SU-DHL-6 (cell line): ENCODE data around the gene BAIAP3.

Experiments used
- H2AFZ ChIP-seq: fragments of 200-600 bp; sonication (generic); 2 replicates; pipeline ENCODE4 v1.6.1; 2014; ENCODE audit warnings: low read depth, mild to moderate bottlenecking, moderate library complexity, mixed read lengths, antibody characterized with exemption, low read length; ENCODE audit not compliant: severe bottlenecking
- H3F3A ChIP-seq: fragments of 200-600 bp; shearing (Covaris generic); 2 replicates; pipeline ENCODE4 v1.6.0; 2016; ENCODE audit warnings: antibody characterized with exemption, mild to moderate bottlenecking; ENCODE audit not compliant: insufficient read depth
- H3K27ac ChIP-seq: fragments of 200-600 bp; sonication (generic); 2 replicates; pipeline ENCODE4 v1.5.1; 2016; ENCODE audit warnings: low read depth, mild to moderate bottlenecking, low read length, moderate library complexity, mixed read lengths
- H3K27me3 ChIP-seq: fragments of 200-600 bp; sonication (generic), shearing (Covaris generic); 2 replicates; pipeline ENCODE4 v1.6.0; 2014; ENCODE audit warnings: mild to moderate bottlenecking, low read length
- H3K36me3 ChIP-seq: fragments of 200-600 bp; sonication (generic); 2 replicates; pipeline ENCODE4 v1.6.1; 2014; ENCODE audit warnings: mild to moderate bottlenecking, low read length, mixed read lengths
- H3K4me2 ChIP-seq: fragments of 300-600, 200-600 bp; shearing (Covaris generic), sonication (generic); 2 replicates; pipeline ENCODE4 v1.6.0; 2014; ENCODE audit warnings: low read length, low read depth, mild to moderate bottlenecking; ENCODE audit not compliant: poor library complexity, severe bottlenecking
- H3K4me3 ChIP-seq: fragments of 200-600 bp; sonication (generic); 2 replicates; pipeline ENCODE4 v1.5.1; 2014; ENCODE audit warnings: antibody characterized with exemption, low read length, mild to moderate bottlenecking, mixed read lengths; ENCODE audit not compliant: insufficient read depth, poor library complexity, severe bottlenecking
- H3K79me2 ChIP-seq: fragments of 200-600 bp; sonication (generic); 2 replicates; pipeline ENCODE4 v1.6.1; 2014; ENCODE audit warnings: mild to moderate bottlenecking, low read length, moderate library complexity; ENCODE audit not compliant: insufficient read depth
- H3K9ac ChIP-seq: fragments of 200-600 bp; sonication (generic); 2 replicates; pipeline ENCODE4 v1.7.0; 2014; ENCODE audit warnings: mild to moderate bottlenecking, low read length
- H3K9me2 ChIP-seq: fragments of 200-600 bp; sonication (generic); replicated peaks from 2 replicates; pipeline ENCODE4 v1.6.1; 2014; ENCODE audit warnings: low read length; ENCODE audit not compliant: insufficient read depth
- H3K9me3 ChIP-seq: fragments of 200-600 bp; sonication (generic); 2 replicates; pipeline ENCODE4 v1.6.1; 2014; ENCODE audit warnings: low read length, mixed read lengths; ENCODE audit not compliant: insufficient read depth
- H4K20me1 ChIP-seq: fragments of 200-600 bp; sonication (generic); 2 replicates; pipeline ENCODE4 v1.6.1; 2014; ENCODE audit warnings: low read depth, mild to moderate bottlenecking, antibody characterized with exemption, low read length, moderate library complexity, mixed read lengths
- EZH2phosphoT487 ChIP-seq: fragments of 200-600 bp; sonication (generic), shearing (Covaris generic); conservative IDR thresholded peaks from 2 replicates; pipeline ENCODE4 v1.6.1; 2018; ENCODE audit warnings: mild to moderate bottlenecking, antibody characterized with exemption, low read length, moderate library complexity, mixed read lengths
- TF ChIP-seq, protein P1 (sequence below): fragments of 200-600 bp; sonication (generic); IDR thresholded peaks from one replicate; pipeline ENCODE4 v1.5.1; 2017; ENCODE audit warnings: antibody characterized with exemption, mild to moderate bottlenecking, low read length, moderate library complexity; ENCODE audit not compliant: insufficient read depth, poor library complexity, severe bottlenecking

Gene BAIAP3

DNA sequence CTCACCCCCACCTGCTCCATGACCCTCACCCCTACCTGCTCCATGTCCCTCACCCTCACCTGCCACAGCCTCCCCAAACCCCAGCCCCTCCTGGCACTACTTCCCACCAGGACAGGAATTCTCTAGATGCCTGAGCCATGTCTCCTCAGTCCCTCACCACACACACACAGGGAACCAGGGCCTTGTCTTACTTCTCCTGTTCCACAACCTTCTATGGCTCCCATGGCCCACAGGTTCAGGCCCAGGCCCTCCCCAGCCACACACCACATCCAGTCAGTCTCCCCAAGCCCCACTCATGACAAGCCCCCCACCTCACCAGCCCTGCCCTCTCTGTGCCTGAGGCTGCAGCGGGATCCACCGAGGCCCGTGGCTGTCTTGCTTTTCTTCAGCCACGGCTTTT lies 27.1 kb upstream of the BAIAP3 start:
- no peaks in the 10 kb centered on the region for H3K9me3 ChIP-seq
- no peak overlapping the region for H3K27ac ChIP-seq
- H2AFZ ChIP-seq, result no peak overlapping the region
- TF ChIP-seq, protein P1, sequence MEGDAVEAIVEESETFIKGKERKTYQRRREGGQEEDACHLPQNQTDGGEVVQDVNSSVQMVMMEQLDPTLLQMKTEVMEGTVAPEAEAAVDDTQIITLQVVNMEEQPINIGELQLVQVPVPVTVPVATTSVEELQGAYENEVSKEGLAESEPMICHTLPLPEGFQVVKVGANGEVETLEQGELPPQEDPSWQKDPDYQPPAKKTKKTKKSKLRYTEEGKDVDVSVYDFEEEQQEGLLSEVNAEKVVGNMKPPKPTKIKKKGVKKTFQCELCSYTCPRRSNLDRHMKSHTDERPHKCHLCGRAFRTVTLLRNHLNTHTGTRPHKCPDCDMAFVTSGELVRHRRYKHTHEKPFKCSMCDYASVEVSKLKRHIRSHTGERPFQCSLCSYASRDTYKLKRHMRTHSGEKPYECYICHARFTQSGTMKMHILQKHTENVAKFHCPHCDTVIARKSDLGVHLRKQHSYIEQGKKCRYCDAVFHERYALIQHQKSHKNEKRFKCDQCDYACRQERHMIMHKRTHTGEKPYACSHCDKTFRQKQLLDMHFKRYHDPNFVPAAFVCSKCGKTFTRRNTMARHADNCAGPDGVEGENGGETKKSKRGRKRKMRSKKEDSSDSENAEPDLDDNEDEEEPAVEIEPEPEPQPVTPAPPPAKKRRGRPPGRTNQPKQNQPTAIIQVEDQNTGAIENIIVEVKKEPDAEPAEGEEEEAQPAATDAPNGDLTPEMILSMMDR, result no peak
- TF ChIP-seq EZH2phosphoT487, result no peak
- no peaks in the 10 kb centered on the region for H3K9me2 ChIP-seq
- peaks cover 14% of the 10 kb centered on the region for H3F3A ChIP-seq
- peaks cover 15% of the 10 kb centered on the region for H3K79me2 ChIP-seq
- H3K4me2 ChIP-seq, result no peak overlapping the region
- H3K36me3 ChIP-seq, result no peaks in the 10 kb centered on the region
- no peak overlapping the region for H3K9ac ChIP-seq
- H3K4me3 ChIP-seq, result no peak overlapping the region
- H3K27me3 ChIP-seq, result no peaks in the 10 kb centered on the region
- peaks cover 12% of the 10 kb centered on the region for H4K20me1 ChIP-seq

DNA sequence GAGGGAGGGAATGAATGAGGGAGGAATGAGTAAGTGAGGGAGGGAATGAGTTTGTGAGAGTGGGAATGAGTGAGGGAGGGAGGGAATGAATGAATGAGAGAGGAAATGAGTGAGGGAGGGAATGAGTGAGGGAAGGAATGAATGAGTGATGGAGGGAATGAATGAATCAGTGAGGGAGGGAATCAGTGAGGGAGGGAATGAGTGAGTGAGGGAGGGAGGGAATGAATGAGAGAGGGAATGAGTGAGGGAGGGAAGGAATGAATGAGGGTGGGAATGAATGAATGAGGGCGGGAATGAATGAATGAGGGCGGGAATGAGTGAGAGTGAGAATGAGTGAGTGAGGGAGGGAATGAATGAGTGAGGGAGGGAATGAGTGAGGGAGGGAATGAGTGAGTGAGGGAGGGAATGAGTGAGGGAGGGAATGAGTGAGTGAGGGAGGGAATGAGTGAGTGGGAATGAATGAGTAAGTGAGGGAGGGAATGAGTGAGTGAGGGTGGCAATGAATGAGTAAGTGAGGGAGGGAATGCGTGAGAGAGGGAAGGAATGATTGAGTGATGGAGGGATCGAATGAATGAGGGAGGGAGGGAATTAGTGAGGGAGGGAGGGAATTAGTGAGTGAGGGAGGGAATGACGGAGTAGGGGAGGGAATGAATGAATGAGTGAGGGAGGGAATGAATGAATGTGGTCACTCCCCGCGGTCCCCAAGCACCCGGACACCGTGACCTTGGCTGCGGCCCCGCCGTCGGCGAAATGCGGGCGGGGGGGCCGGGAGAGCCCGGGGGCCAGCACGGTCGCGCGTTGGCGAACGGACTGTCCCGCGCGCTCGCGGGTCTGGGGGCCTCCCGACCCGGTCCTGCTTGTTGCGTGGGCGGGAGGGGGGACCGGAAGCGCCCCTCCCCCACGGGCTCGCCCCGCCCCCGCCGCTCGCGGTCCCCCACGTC lies 25.1 kb upstream of the BAIAP3 start:
- H4K20me1 ChIP-seq, result peaks cover 21% of the 10 kb centered on the region
- no peaks in the 10 kb centered on the region for H3K36me3 ChIP-seq
- peak overlapping the region; percentile 53 for H3K4me2 ChIP-seq
- H3K9ac ChIP-seq, result peak overlapping the region; percentile 75
- no peaks in the 10 kb centered on the region for H3K9me3 ChIP-seq
- peak overlapping the region; percentile 79 for H3K27ac ChIP-seq
- peak overlapping the region; percentile 54 for H3K4me3 ChIP-seq
- TF ChIP-seq EZH2phosphoT487, result no peak
- TF ChIP-seq, protein P1, result no peak
- peaks cover 35% of the 10 kb centered on the region for H3K79me2 ChIP-seq
- H3K27me3 ChIP-seq, result no peaks in the 10 kb centered on the region
- no peak overlapping the region for H2AFZ ChIP-seq
- H3K9me2 ChIP-seq, result no peaks in the 10 kb centered on the region
- H3F3A ChIP-seq, result peaks cover 14% of the 10 kb centered on the region

DNA sequence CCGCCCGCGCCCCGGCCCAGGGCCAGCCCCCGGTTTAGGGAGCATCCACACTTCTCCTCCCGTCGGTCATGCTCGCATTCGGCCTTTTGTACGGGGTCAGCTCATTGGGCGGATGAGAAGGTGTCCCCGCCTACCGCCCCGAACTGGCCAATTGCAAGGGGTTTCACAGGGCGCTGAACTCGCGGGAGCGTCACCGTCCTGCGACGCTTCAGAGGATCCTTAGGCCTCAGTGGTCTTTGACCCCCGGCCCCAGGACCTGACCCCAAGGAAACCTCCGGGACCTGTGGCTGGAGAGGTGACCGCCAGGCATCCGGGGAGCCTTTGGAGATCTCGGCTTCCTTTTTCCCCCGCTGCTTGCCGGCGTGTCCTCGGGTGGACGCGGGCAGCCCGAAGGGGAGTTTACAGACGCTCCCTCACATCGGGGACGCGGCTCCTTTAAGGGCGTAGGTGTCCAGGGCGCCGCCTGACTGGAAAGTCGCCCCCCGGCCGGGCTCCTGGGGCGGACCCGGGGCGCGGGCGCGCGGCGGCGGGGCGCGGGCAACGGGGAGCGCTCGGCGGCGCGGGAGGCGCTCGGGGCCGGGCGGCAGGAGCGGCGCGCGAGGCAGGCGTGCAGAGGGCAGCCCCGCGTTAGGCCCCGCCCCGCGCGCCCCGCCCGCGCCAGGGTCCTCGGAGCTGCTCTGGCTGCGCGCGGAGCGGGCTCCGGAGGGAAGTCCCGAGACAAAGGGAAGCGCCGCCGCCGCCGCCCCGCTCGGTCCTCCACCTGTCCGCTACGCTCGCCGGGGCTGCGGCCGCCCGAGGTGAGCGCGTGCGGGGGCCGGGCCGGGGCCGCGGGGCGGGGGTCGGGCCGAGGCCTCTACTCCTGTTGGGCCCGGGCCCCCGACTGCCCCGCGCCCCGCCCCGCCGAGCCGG lies 24.2 kb upstream of the BAIAP3 start, which contains the start of gene UBE2I:
Gene UBE2I (plus strand): TSS at position 660 of the 909 bp plus-strand sequence. CDS start 4,395 bp downstream, outside the sequence.
- peak within 1 kb of the TSS; percentile 79 for H3K4me3 ChIP-seq
- no peaks in the 10 kb centered on the region for H3K9me3 ChIP-seq
- peaks cover 9% of the 10 kb centered on the region for H3F3A ChIP-seq
- H3K27me3 ChIP-seq, result no peaks in the 10 kb centered on the region
- peaks cover 44% of the 10 kb centered on the region for H3K79me2 ChIP-seq
- peak within 1 kb of the TSS; percentile 79 for H3K4me2 ChIP-seq
- H2AFZ ChIP-seq, result peak within 1 kb of the TSS; percentile 77
- peak within 1 kb of the TSS; percentile 81 for H3K9ac ChIP-seq
- TF ChIP-seq, protein P1, result no peak
- TF ChIP-seq EZH2phosphoT487, result no peak
- no peaks in the 10 kb centered on the region for H3K9me2 ChIP-seq
- no peaks in the 10 kb centered on the region for H3K36me3 ChIP-seq
- peaks cover 21% of the 10 kb centered on the region for H4K20me1 ChIP-seq
- H3K27ac ChIP-seq, result peak within 1 kb of the TSS; percentile 79
